LNCAP (cell line): ENCODE measurements around the gene KCNE5.

Source experiments
- CTCF ChIP-seq: fragments of 450-650 bp; IDR thresholded peaks from 2 replicates; pipeline ENCODE4 v1.5.1; 2017; ENCODE audit warnings: mild to moderate bottlenecking

KCNE5 gene

GRCh38 chrX:109624641-109625616 is at the start of gene KCNE5:
Gene KCNE5 (minus strand): TSS chrX:109625172. CDS start chrX:109625020, 152 bp downstream.
- TF ChIP-seq CTCF: no peak

GRCh38 chrX:109672239-109672638 is 47.3 kb upstream of the KCNE5 start:
- no peak for TF ChIP-seq CTCF

- TF ChIP-seq CTCF: no peak
Measured at GRCh38 chrX:109667986-109668385, 43.0 kb upstream of the KCNE5 start.

GRCh38 chrX:109660435-109661143 is 35.6 kb upstream of the KCNE5 start:
- TF ChIP-seq CTCF: no peak

GRCh38 chrX:109658391-109658790 is 33.4 kb upstream of the KCNE5 start:
- TF ChIP-seq CTCF: no peak

GRCh38 chrX:109656774-109657173 is 31.8 kb upstream of the KCNE5 start:
- no peak for TF ChIP-seq CTCF

GRCh38 chrX:109655502-109656201 is 30.7 kb upstream of the KCNE5 start:
- TF ChIP-seq CTCF: no peak
